DND-41 (cell line): ENCODE data around the gene PAFAH2.

Experiments used
- ATAC-seq: fragments of 200-7000 bp; cut with Tn5 transposase; 3 replicates; pipeline ENCODE4 v1.9.1; 2021; ENCODE audit warnings: low read depth; ENCODE audit not compliant: insufficient read depth
- DNase-seq: peaks from one replicate; pipeline ENCODE4 v3.0.0-alpha.2; 2020
- H2AFZ ChIP-seq: 2 replicates; pipeline ENCODE4 v1.6.0; 2012; ENCODE audit warnings: low read depth, low read length
- H3K27ac ChIP-seq: 2 replicates; pipeline ENCODE4 v1.5.1; 2012; ENCODE audit warnings: low read length, inconsistent platforms
- H3K27me3 ChIP-seq: fragments of 200-600 bp; sonication (generic); 2 replicates; pipeline ENCODE4 v1.6.0; 2012; ENCODE audit warnings: low read length, mild to moderate bottlenecking, inconsistent platforms; ENCODE audit not compliant: insufficient read depth, poor library complexity
- H3K36me3 ChIP-seq: 2 replicates; pipeline ENCODE4 v1.5.1; 2012; ENCODE audit warnings: low read length, inconsistent platforms; ENCODE audit not compliant: insufficient read depth
- H3K4me1 ChIP-seq: 2 replicates; pipeline ENCODE4 v1.5.1; 2012; ENCODE audit warnings: mild to moderate bottlenecking, low read length; ENCODE audit not compliant: insufficient read depth
- H3K4me2 ChIP-seq: 2 replicates; pipeline ENCODE4 v1.6.0; 2012; ENCODE audit warnings: mild to moderate bottlenecking, moderate library complexity, low read length, inconsistent platforms; ENCODE audit not compliant: insufficient read depth
- H3K4me3 ChIP-seq, 2 experiments: fragments of 200-600 bp in 1 of 2; shearing (Covaris generic) in 1 of 2; 2 replicates each; pipeline ENCODE4 v1.5.1; 2012 to 2016; ENCODE audit warnings: inconsistent platforms in 2 of 2, low read length in 2 of 2, mild to moderate bottlenecking in 2 of 2, low read depth in 1 of 2, moderate library complexity in 1 of 2
- H3K79me2 ChIP-seq: 2 replicates; pipeline ENCODE4 v1.6.0; 2012; ENCODE audit warnings: low read length, inconsistent platforms; ENCODE audit not compliant: insufficient read depth
- H3K9ac ChIP-seq: 2 replicates; pipeline ENCODE4 v1.6.0; 2012; ENCODE audit warnings: low read depth, mild to moderate bottlenecking, inconsistent platforms, low read length, moderate library complexity
- H3K9me3 ChIP-seq: 2 replicates; pipeline ENCODE4 v1.5.1; 2012; ENCODE audit warnings: low read length, moderate library complexity, mild to moderate bottlenecking, inconsistent platforms; ENCODE audit not compliant: insufficient read depth, severe bottlenecking
- H4K20me1 ChIP-seq: 2 replicates; pipeline ENCODE4 v1.6.0; 2012; ENCODE audit warnings: low read length; ENCODE audit not compliant: insufficient read depth
- CTCF ChIP-seq: IDR thresholded peaks from 2 replicates; pipeline ENCODE4 v1.5.1; 2012; ENCODE audit warnings: borderline replicate concordance, low read length, moderate library complexity, mild to moderate bottlenecking; ENCODE audit not compliant: poor library complexity, severe bottlenecking; ENCODE audit errors: extremely low read depth
- EZH2 ChIP-seq: IDR thresholded peaks from 3 replicates; pipeline ENCODE4 v1.6.1; 2012; ENCODE audit warnings: borderline replicate concordance, low read depth, mild to moderate bottlenecking, moderate library complexity, low read length, inconsistent platforms; ENCODE audit not compliant: severe bottlenecking

The PAFAH2 gene

GRCh38 chr1:26014179-26014578 lies 16.3 kb upstream of the PAFAH2 start:
- Histone ChIP-seq H3K36me3 (no peaks in the 10 kb centered on the region), H3K79me2 (no peaks in the 10 kb centered on the region), H3K27me3 (peaks cover 4% of the 10 kb centered on the region), H4K20me1 (no peaks in the 10 kb centered on the region), H3K4me3 (no peak overlapping the region), H3K4me1 (no peaks in the 10 kb centered on the region), H3K9me3 (no peaks in the 10 kb centered on the region), H3K9ac (no peak overlapping the region), H3K4me2 (no peak overlapping the region), H2AFZ (no peak overlapping the region), H3K27ac (no peak overlapping the region)
- no peak for TF ChIP-seq EZH2
- no peak for TF ChIP-seq CTCF
- no peak for DNase-seq
- ATAC-seq = no peak

DNA sequence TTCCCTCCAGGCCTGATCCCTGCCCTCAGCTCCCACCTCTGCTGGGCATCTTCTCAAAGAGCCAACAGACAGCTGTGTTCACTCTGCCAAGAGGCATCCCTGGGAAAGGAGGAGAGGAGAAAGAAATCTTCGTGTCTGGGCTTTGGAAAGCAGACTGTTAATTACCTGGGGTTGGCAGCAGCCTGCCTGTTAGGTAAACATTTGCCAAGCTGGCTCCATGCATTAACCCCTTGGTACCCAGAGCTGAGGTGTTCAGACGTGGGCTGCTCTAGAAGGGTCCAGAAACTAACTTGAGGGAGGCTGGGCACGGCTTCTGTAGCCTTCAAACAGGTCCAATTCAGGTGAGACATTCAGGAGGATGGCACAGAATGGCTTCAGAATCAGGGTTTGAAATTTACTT lies 15.0 kb upstream of the PAFAH2 start:
- Histone ChIP-seq H2AFZ (no peak overlapping the region), H3K4me3 (no peak overlapping the region), H4K20me1 (no peaks in the 10 kb centered on the region), H3K9ac (no peak overlapping the region), H3K4me1 (no peaks in the 10 kb centered on the region), H3K27me3 (peaks cover 4% of the 10 kb centered on the region), H3K4me2 (no peak overlapping the region), H3K27ac (no peak overlapping the region), H3K79me2 (no peaks in the 10 kb centered on the region), H3K36me3 (no peaks in the 10 kb centered on the region), H3K9me3 (no peaks in the 10 kb centered on the region)
- no peak for TF ChIP-seq CTCF
- no peak for DNase-seq
- ATAC-seq = no peak

GRCh38 chr1:26010825-26011224 lies 13.0 kb upstream of the PAFAH2 start:
- Histone ChIP-seq H3K4me2 (no peak overlapping the region), H3K79me2 (no peaks in the 10 kb centered on the region), H3K27ac (no peak overlapping the region), H3K36me3 (no peaks in the 10 kb centered on the region), H3K9me3 (no peaks in the 10 kb centered on the region), H2AFZ (no peak overlapping the region), H3K4me3 (no peak overlapping the region), H3K4me1 (no peaks in the 10 kb centered on the region), H3K27me3 (peaks cover 4% of the 10 kb centered on the region), H4K20me1 (no peaks in the 10 kb centered on the region), H3K9ac (no peak overlapping the region)
- DNase-seq = no peak
- TF ChIP-seq CTCF = no peak
- no peak for TF ChIP-seq EZH2
- ATAC-seq = no peak

- Histone ChIP-seq H3K9me3 (no peaks in the 10 kb centered on the region), H3K36me3 (no peaks in the 10 kb centered on the region), H3K79me2 (no peaks in the 10 kb centered on the region), H3K27ac (no peak overlapping the region), H3K27me3 (peaks cover 4% of the 10 kb centered on the region), H3K4me1 (no peaks in the 10 kb centered on the region), H2AFZ (no peak overlapping the region), H3K9ac (no peak overlapping the region), H3K4me2 (no peak overlapping the region), H3K4me3 (no peak overlapping the region), H4K20me1 (no peaks in the 10 kb centered on the region)
- TF ChIP-seq EZH2 (no peak), CTCF (peak; percentile 41)
- ATAC-seq (peak; percentile 47; the same call in 2 of the 3 replicates), DNase-seq (no peak)
Observed at GRCh38 chr1:26009796-26010447, 12.1 kb upstream of the PAFAH2 start.
